ENCODE data around the gene MANSC1.

MANSC1 gene

GRCh38 chr12:12349711-12350665 lies at the start of gene MANSC1:
Gene MANSC1, minus strand, starts transcription at chr12:12350242. Its CDS starts 6,928 bp downstream, at chr12:12343314.
- DNase-seq (ENCODE audit: low spot score), result peak; percentile 49

- DNase-seq (ENCODE audit: low spot score), result no peak
Measured at GRCh38 chr12:12399161-12399560, 49.1 kb upstream of the MANSC1 start.

GRCh38 chr12:12398026-12398859 lies 48.2 kb upstream of the MANSC1 start:
- DNase-seq (ENCODE audit: low spot score), result peak; percentile 81

GRCh38 chr12:12397184-12397583 lies 47.1 kb upstream of the MANSC1 start:
- no peak for DNase-seq (ENCODE audit: low spot score)

GRCh38 chr12:12396694-12397093 lies 46.7 kb upstream of the MANSC1 start:
- no peak for DNase-seq (ENCODE audit: low spot score)

- no peak for DNase-seq (ENCODE audit: low spot score)
Measured at GRCh38 chr12:12393171-12393570, 43.1 kb upstream of the MANSC1 start.

GRCh38 chr12:12392413-12392812 lies 42.4 kb upstream of the MANSC1 start:
- no peak for DNase-seq (ENCODE audit: low spot score)

- DNase-seq (ENCODE audit: low spot score), result peak; percentile 30
Measured at GRCh38 chr12:12387501-12387900, 37.5 kb upstream of the MANSC1 start.

- no peak for DNase-seq (ENCODE audit: low spot score)
Measured at GRCh38 chr12:12384571-12385340, 34.7 kb upstream of the MANSC1 start.

- DNase-seq (ENCODE audit: low spot score), result no peak
Measured at GRCh38 chr12:12381982-12382381, 31.9 kb upstream of the MANSC1 start.

- no peak for DNase-seq (ENCODE audit: low spot score)
Measured at GRCh38 chr12:12380949-12381593, 31.0 kb upstream of the MANSC1 start.

GRCh38 chr12:12379831-12380730 lies 30.0 kb upstream of the MANSC1 start:
- DNase-seq (ENCODE audit: low spot score), result peak; percentile 17

- no peak for DNase-seq (ENCODE audit: low spot score)
Measured at GRCh38 chr12:12378616-12379015, 28.6 kb upstream of the MANSC1 start.

GRCh38 chr12:12376646-12377448 lies 26.8 kb upstream of the MANSC1 start:
- DNase-seq (ENCODE audit: low spot score), result peak; percentile 42

GRCh38 chr12:12372946-12373722 lies 23.1 kb upstream of the MANSC1 start:
- no peak for DNase-seq (ENCODE audit: low spot score)

GRCh38 chr12:12367482-12367998 lies 17.5 kb upstream of the MANSC1 start:
- DNase-seq (ENCODE audit: low spot score), result no peak

- no peak for DNase-seq (ENCODE audit: low spot score)
Measured at GRCh38 chr12:12366701-12367481, 16.8 kb upstream of the MANSC1 start.

GRCh38 chr12:12365931-12366431 lies 15.9 kb upstream of the MANSC1 start:
- DNase-seq (ENCODE audit: low spot score), result no peak

Data from hepatic stellate cell (primary cell).